Osteocyte (in vitro differentiated cells): ENCODE results near the gene CA11. TPM values are rescaled to one million over a fixed set of nuclear protein-coding genes. Genes with fewer than 3 reads are reported as not detected.

Experiments
- DNase-seq: peaks from one replicate; pipeline ENCODE4 v3.0.0; 2021; ENCODE audit warnings: mixed read lengths; ENCODE audit not compliant: unreplicated experiment; ENCODE audit errors: extremely low spot score
- H3K27ac Mint-ChIP-seq: one replicate; pipeline ENCODE4 v1.8.0; 2021; ENCODE audit warnings: mild to moderate bottlenecking, mixed read lengths; ENCODE audit not compliant: unreplicated experiment
- H3K27me3 Mint-ChIP-seq: one replicate; pipeline ENCODE4 v1.8.0; 2021; ENCODE audit warnings: mixed read lengths; ENCODE audit not compliant: unreplicated experiment
- H3K36me3 Mint-ChIP-seq: one replicate; pipeline ENCODE4 v1.8.0; 2021; ENCODE audit warnings: mixed read lengths; ENCODE audit not compliant: unreplicated experiment
- H3K4me1 Mint-ChIP-seq: one replicate; pipeline ENCODE4 v1.8.0; 2021; ENCODE audit warnings: mixed read lengths; ENCODE audit not compliant: unreplicated experiment
- H3K4me3 Mint-ChIP-seq: one replicate; pipeline ENCODE4 v1.8.0; 2021; ENCODE audit warnings: mild to moderate bottlenecking, moderate library complexity, mixed read lengths; ENCODE audit not compliant: unreplicated experiment
- H3K9me3 Mint-ChIP-seq: one replicate; pipeline ENCODE4 v1.8.0; 2021; ENCODE audit warnings: mixed read lengths; ENCODE audit not compliant: unreplicated experiment
- total RNA-seq: library from RNA; stranded (reverse); gene quantifications from 2 replicates; pipeline ENCODE4 v1.2.1, GENCODE V29; 2021
- TF ChIP-seq, protein P1 (sequence below): fragments of 200-600 bp; sonication (generic); IDR thresholded peaks from 2 replicates; pipeline ENCODE4 v1.5.0; 2021; ENCODE audit warnings: antibody characterized with exemption, mild to moderate bottlenecking, moderate library complexity

CA11 gene
- total RNA-seq, 1 donor from 2014 or later: 40.7 TPM

DNA sequence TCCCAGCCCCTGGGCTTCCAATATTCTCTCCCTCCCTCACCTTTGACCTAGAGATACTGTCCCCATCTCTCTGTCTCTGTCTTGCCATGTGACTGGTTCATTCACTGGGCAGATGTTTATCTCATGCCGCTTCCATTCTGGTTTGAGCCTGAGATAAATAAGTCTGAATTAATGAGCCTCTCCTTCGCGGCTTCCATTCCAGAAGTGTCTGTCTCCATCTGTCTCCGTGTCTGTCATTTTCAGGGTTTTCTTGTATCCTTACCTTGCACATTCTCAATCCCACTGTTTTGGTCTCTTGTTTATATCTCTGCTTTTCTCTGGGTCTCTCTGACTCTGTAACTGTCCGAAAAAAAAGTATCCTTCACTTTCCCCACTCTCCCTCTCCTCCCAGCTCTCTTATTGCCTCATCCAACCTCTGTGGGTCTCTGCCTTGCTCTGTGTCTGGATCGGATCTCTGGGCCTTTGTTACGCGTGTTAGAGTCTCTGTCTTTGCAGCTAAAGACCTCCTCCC lies 22.4 kb downstream of the CA11 start:
- Mint-ChIP-seq H3K4me3 (peak overlapping the region; percentile 81), H3K27ac (peak overlapping the region; percentile 96)

DNA sequence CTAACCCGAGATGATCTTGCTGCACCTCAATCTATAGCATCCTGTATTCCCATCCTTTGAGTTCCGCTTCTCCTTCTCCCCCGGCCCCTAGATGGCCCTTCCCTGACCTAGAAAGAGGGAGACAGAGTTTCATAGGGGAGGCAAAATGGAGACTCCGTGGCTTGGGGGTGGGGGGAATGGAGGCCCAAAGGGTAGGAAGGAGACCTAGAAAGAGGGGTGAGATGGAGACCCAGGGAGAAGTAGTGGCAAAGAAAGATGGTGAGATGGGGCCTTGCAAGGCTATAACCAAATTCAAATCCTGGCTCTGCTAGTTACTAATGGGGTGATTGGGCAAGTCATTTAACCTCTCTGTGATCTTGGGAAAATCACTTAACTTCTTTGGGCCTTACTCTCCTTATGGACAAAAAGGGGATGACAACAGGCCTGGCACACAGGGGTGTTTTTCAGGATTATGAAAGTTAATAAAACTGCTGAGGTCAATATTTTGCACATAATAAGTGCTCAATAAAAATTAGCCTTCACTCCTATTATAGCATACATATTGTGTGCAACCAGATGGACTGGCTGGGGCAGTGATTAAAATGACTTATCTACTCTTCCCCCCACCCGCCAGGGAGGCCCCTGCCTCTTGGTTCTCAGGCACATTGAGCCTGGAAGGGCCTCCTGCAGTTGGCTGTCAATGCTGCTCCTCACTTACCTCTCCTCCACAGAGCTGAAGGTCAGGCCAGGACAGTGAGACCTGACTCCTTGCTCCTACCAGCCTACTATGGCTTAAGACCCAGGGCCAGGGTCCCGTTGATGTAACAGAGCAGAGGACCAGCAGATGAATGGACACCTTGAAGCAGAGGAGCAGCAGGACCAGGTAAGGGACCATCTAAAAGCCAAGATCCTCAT lies 26.0 kb downstream of the CA11 start:
- Mint-ChIP-seq H3K4me3 (peak overlapping the region; percentile 96), H3K27ac (peak overlapping the region; percentile 97), H3K27me3 (no peaks in the 10 kb centered on the region), H3K36me3 (peaks cover 24% of the 10 kb centered on the region), H3K4me1 (peaks cover 57% of the 10 kb centered on the region), H3K9me3 (no peaks in the 10 kb centered on the region)
- TF ChIP-seq, protein P1, sequence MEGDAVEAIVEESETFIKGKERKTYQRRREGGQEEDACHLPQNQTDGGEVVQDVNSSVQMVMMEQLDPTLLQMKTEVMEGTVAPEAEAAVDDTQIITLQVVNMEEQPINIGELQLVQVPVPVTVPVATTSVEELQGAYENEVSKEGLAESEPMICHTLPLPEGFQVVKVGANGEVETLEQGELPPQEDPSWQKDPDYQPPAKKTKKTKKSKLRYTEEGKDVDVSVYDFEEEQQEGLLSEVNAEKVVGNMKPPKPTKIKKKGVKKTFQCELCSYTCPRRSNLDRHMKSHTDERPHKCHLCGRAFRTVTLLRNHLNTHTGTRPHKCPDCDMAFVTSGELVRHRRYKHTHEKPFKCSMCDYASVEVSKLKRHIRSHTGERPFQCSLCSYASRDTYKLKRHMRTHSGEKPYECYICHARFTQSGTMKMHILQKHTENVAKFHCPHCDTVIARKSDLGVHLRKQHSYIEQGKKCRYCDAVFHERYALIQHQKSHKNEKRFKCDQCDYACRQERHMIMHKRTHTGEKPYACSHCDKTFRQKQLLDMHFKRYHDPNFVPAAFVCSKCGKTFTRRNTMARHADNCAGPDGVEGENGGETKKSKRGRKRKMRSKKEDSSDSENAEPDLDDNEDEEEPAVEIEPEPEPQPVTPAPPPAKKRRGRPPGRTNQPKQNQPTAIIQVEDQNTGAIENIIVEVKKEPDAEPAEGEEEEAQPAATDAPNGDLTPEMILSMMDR: no peak
- no peak for DNase-seq

More for the DNA sequence above, 22.4 kb downstream of the CA11 start:
- TF ChIP-seq, protein P1: no peak
- H3K27me3 Mint-ChIP-seq: no peaks in the 10 kb centered on the region
- no peaks in the 10 kb centered on the region for H3K9me3 Mint-ChIP-seq
- H3K4me1 Mint-ChIP-seq: peaks cover 43% of the 10 kb centered on the region
- H3K36me3 Mint-ChIP-seq: peaks cover 12% of the 10 kb centered on the region
- DNase-seq: no peak

DNA sequence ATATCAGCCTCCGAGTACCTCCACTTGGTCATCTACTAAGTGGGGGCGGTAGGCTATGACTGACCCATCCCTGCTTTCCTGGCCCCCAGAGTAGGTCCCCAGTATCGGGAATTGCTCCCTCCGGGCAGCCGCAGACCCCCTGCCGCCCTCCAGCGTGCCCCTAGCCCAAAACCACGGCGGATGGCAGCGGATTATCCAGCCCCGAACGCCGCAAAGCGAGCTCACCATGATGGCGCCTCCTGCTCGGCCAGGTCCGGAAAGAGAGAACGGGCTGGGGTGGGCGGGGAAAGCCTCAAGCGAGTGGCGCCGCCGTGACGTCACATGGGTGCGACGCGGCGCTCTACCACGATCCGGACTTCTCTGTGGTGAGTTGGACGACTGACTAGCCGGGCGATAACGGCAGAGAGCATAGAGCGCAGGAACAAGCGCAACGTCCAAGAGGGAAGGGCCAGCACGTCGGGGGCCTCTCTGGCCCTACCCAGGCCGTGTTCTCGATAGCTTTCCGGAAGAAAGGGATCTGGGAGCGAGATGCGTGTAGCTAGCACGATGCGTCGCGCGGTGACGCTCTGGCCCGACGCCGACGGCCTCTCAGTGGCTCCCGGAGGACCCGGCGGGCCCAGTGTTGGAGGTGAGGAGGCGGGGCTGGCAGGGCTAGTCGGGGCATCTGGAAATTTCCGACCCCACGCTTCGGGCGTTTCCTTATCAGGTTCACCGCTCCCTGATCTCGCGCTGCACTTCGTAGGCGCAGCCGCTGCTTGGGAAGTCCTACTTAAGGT lies 26.9 kb downstream of the CA11 start, which contains the start of the genes RPL18 and SPHK2:
Gene RPL18 (minus strand): TSS at position 263 of the 776 bp plus-strand sequence. CDS start 35 bp downstream, at position 228.
Gene SPHK2 (plus strand): TSS at position 591 of the 776 bp plus-strand sequence. CDS start 1,009 bp downstream, outside the sequence.
- Mint-ChIP-seq H3K9me3 (no peaks in the 10 kb centered on the region), H3K4me3 (peak within 1 kb of the TSS; percentile 96), H3K27me3 (no peaks in the 10 kb centered on the region), H3K36me3 (peaks cover 24% of the 10 kb centered on the region), H3K27ac (peak within 1 kb of the TSS; percentile 97), H3K4me1 (peaks cover 49% of the 10 kb centered on the region)
- TF ChIP-seq, protein P1: no peak
- DNase-seq: peak; percentile 99

DNA sequence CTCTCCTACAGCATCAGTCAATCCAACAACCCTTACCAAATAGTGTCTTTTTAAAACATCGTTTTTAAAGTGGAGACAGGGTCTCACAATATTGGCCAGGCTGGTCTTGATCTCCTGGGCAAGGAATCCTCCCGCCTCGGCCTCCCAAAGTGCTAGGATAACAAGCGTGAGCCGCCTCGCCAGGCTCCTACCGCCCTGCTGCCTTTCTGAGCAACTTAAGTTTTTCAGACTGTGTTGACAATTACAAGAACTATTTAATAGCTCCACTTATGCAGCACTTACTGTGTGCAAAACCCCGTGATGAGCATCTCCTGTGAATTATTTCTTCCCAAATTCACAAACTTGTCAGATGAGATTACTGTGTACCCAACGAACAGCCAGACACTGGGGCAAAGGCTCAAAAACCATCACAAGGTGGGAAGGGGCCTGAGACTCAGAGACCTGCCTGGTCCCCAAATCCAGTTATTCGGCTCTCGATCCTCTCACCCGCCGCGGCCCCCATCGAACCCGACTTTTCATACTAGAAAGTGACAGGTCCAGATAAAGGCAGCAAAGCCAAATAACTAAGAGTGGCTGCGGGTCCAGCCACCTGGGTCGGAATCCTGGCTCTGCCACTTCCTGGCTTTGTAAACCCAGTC lies 27.6 kb downstream of the CA11 start:
- TF ChIP-seq, protein P1: no peak
- H3K4me1 Mint-ChIP-seq: peaks cover 43% of the 10 kb centered on the region
- DNase-seq: no peak

More for the DNA sequence above, 27.6 kb downstream of the CA11 start:
- H3K27me3 Mint-ChIP-seq: no peaks in the 10 kb centered on the region
- H3K27ac Mint-ChIP-seq: peak overlapping the region; percentile 97
- no peaks in the 10 kb centered on the region for H3K9me3 Mint-ChIP-seq
- peak overlapping the region; percentile 96 for H3K4me3 Mint-ChIP-seq
- H3K36me3 Mint-ChIP-seq: peaks cover 22% of the 10 kb centered on the region
